Small intestine (tissue), 7 donors: ENCODE data around the gene TENT5C. TPM values are rescaled to one million over a fixed set of nuclear protein-coding genes. Genes with fewer than 3 reads are reported as not detected.
A peak's percentile ranks its signal among the peaks of the same experiment; 100 is the strongest.

Experiments used
- DNase-seq, 2 donors: peaks; one replicate each; pipeline versions ENCODE4 v3.0.0 to v3.0.0-alpha.2; 2013
- FAIRE-seq: peaks from 2 replicates; lab custom pipeline; 2012; peaks lifted over from hg19 to GRCh38; lab: Jason Lieb, UNC
- H3K27ac ChIP-seq, 3 donors: one replicate each; pipeline ENCODE4 v1.5.1; 2013; ENCODE audit warnings: low read length in 2 of 3, mild to moderate bottlenecking in 2 of 3, control low read depth in 1 of 3, inconsistent platforms in 1 of 3, low read depth in 1 of 3, moderate library complexity in 1 of 3
- H3K27me3 ChIP-seq, 3 donors: one replicate each; pipeline ENCODE4 v1.6.1; 2013; ENCODE audit warnings: low read length in 3 of 3, inconsistent platforms in 1 of 3; ENCODE audit not compliant: control insufficient read depth in 3 of 3, insufficient read depth in 3 of 3
- H3K36me3 ChIP-seq, 3 donors: one replicate each; pipeline ENCODE4 v1.6.1; 2013; ENCODE audit warnings: low read length in 3 of 3, inconsistent platforms in 1 of 3, low read depth in 1 of 3, mild to moderate bottlenecking in 1 of 3, moderate library complexity in 1 of 3; ENCODE audit not compliant: control insufficient read depth in 3 of 3, insufficient read depth in 2 of 3
- H3K4me1 ChIP-seq, 3 donors: one replicate each; pipeline ENCODE4 v1.6.1; 2013; ENCODE audit warnings: low read length in 2 of 3, inconsistent platforms in 1 of 3, low read depth in 1 of 3, mild to moderate bottlenecking in 1 of 3, moderate library complexity in 1 of 3; ENCODE audit not compliant: control insufficient read depth in 3 of 3, insufficient read depth in 2 of 3
- H3K4me3 ChIP-seq, 3 donors: one replicate each; pipeline ENCODE4 v1.5.1; 2013; ENCODE audit warnings: low read length in 3 of 3, control low read depth in 1 of 3, inconsistent platforms in 1 of 3, low read depth in 1 of 3, mild to moderate bottlenecking in 1 of 3, moderate library complexity in 1 of 3
- H3K9me3 ChIP-seq, 2 donors: one replicate each; pipeline ENCODE4 v1.6.1; 2013; ENCODE audit warnings: low read depth in 1 of 2, low read length in 1 of 2; ENCODE audit not compliant: control insufficient read depth in 2 of 2, insufficient read depth in 1 of 2
- WGBS, 3 donors: extraction: QIAGEN DNeasy Blood & Tissue Kit; methylation state at CpG; one replicate each; pipeline ENCODE4 v1.1.7; 2013; 5-methylcytosine and 5-hydroxymethylcytosine counted together
- polyA plus RNA-seq, 4 donors: library from polyadenylated mRNA; stranded (reverse) in 3 of 4; unstranded in 1 of 4; fragments of 200-250 nt in 3 of 4; fragments of 120-200 nt in 1 of 4; gene quantifications; one replicate each; pipeline versions ENCODE4 v1.2.1 to v1.2.3, GENCODE V29; 2013
- donor health status: healthy with polysubstance abuse.
- donor health status: control.
- donor health status: control.
- donor health status: Bipolar disorder and iron deficiency.
- donor health status: healthy.

TENT5C gene
- polyA plus RNA-seq, 4 donors: 2.2 to 13.5 (median 3.9) TPM

GRCh38 chr1:117600325-117600943 lies 5.4 kb upstream of the TENT5C start:
- no peaks in the 10 kb centered on the region for H3K36me3 ChIP-seq
- peaks cover 0 to 11% (median 2%) of the 10 kb centered on the region in 3 donors for H3K27me3 ChIP-seq
- H3K4me3 ChIP-seq: no peak overlapping the region
- no peaks in the 10 kb centered on the region for H3K4me1 ChIP-seq
- DNase-seq (no peak), FAIRE-seq (no peak)
- H3K9me3 ChIP-seq: no peaks in the 10 kb centered on the region
- no peak overlapping the region for H3K27ac ChIP-seq
- WGBS, 3 donors: 89 to 91% (median 89%) methylated on average over 7 of the region's 7 CpGs

- no peaks in the 10 kb centered on the region for H3K9me3 ChIP-seq
- no peaks in the 10 kb centered on the region for H3K4me1 ChIP-seq
- DNase-seq: no peak
- H3K27ac ChIP-seq: no peak overlapping the region
- no peak for FAIRE-seq
- no peak overlapping the region for H3K4me3 ChIP-seq
- WGBS, 3 donors: 88 to 95% (median 94%) methylated on average over 4 of the region's 4 CpGs
- H3K27me3 ChIP-seq: peaks cover 0 to 11% (median 2%) of the 10 kb centered on the region in 3 donors
- no peaks in the 10 kb centered on the region for H3K36me3 ChIP-seq
These were observed 4.9 kb upstream of the TENT5C start for GRCh38 chr1:117600966-117601365.

- 85 to 96% (median 91%) methylated on average over 4 of the region's 4 CpGs for WGBS, 3 donors
- Histone ChIP-seq H3K4me1 (peaks cover 0 to 2% (median 0%) of the 10 kb centered on the region in 3 donors), H3K4me3 (no peak overlapping the region), H3K27me3 (peaks cover 0 to 11% (median 2%) of the 10 kb centered on the region in 3 donors), H3K27ac (no peak overlapping the region), H3K9me3 (no peaks in the 10 kb centered on the region), H3K36me3 (no peaks in the 10 kb centered on the region)
- DNase-seq (no peak), FAIRE-seq (no peak)
These were observed 3.0 kb upstream of the TENT5C start for GRCh38 chr1:117602862-117603261.

GRCh38 chr1:117605164-117605773 lies 579 bp upstream of the TENT5C start:
- Histone ChIP-seq H3K9me3 (no peaks in the 10 kb centered on the region), H3K27ac (peak overlapping the region; percentile 24 to 83 (median 61)), H3K4me1 (peaks cover 0 to 4% (median 2%) of the 10 kb centered on the region in 3 donors), H3K36me3 (no peaks in the 10 kb centered on the region), H3K27me3 (peaks cover 0 to 11% (median 2%) of the 10 kb centered on the region in 3 donors), H3K4me3 (peak overlapping the region; percentile 31 to 61 (median 50))
- DNase-seq: peak in 1 of 2 donors; percentile 12
- no peak for FAIRE-seq
- WGBS, 3 donors: 0 to 1% (median 1%) methylated on average over 28 to 29 of the region's 29 CpGs

- H3K36me3 ChIP-seq: no peaks in the 10 kb centered on the region
- peaks cover 0 to 9% (median 0%) of the 10 kb centered on the region in 3 donors for H3K27me3 ChIP-seq
- H3K9me3 ChIP-seq: no peaks in the 10 kb centered on the region
- DNase-seq: peak; percentile 66 to 82
- peaks cover 0 to 5% (median 2%) of the 10 kb centered on the region in 3 donors for H3K4me1 ChIP-seq
- FAIRE-seq: no peak
- 1 to 6% (median 2%) methylated on average over 37 of the region's 37 CpGs for WGBS, 3 donors
- H3K27ac ChIP-seq: peak overlapping the region; percentile 78 to 85 (median 82)
- peak overlapping the region; percentile 72 to 94 (median 87) for H3K4me3 ChIP-seq
These were observed 992 bp downstream of the TENT5C start for GRCh38 chr1:117606649-117607430.

- H3K27ac ChIP-seq: peak overlapping the region in 2 of 3 donors; percentile 78 to 85
- peaks cover 0 to 6% (median 0%) of the 10 kb centered on the region in 3 donors for H3K27me3 ChIP-seq
- H3K4me1 ChIP-seq: peaks cover 0 to 11% (median 2%) of the 10 kb centered on the region in 3 donors
- WGBS, 3 donors: 2 to 24% (median 15%) methylated on average over 6 of the region's 6 CpGs
- no peaks in the 10 kb centered on the region for H3K9me3 ChIP-seq
- peak overlapping the region; percentile 52 to 87 (median 72) for H3K4me3 ChIP-seq
- no peaks in the 10 kb centered on the region for H3K36me3 ChIP-seq
- FAIRE-seq (no peak), DNase-seq (peak; percentile 56 to 67)
These were observed 1.6 kb downstream of the TENT5C start for GRCh38 chr1:117607471-117607870.

GRCh38 chr1:117608115-117608615 lies 2.3 kb downstream of the TENT5C start:
- Histone ChIP-seq H3K4me3 (no peak overlapping the region), H3K27me3 (peaks cover 0 to 6% (median 0%) of the 10 kb centered on the region in 3 donors), H3K4me1 (peaks cover under 1 to 16% (median 2%) of the 10 kb centered on the region in 3 donors), H3K36me3 (no peaks in the 10 kb centered on the region), H3K9me3 (no peaks in the 10 kb centered on the region), H3K27ac (peak overlapping the region in 1 of 3 donors; percentile 38)
- no peak for FAIRE-seq
- 75 to 84% (median 79%) methylated on average over 7 of the region's 7 CpGs for WGBS, 3 donors
- DNase-seq: peak in 1 of 2 donors; percentile 32

GRCh38 chr1:117608758-117609157 lies 2.9 kb downstream of the TENT5C start:
- no peaks in the 10 kb centered on the region for H3K9me3 ChIP-seq
- H3K4me3 ChIP-seq: no peak overlapping the region
- peaks cover 6 to 22% (median 6%) of the 10 kb centered on the region in 3 donors for H3K4me1 ChIP-seq
- no peaks in the 10 kb centered on the region for H3K36me3 ChIP-seq
- no peak overlapping the region for H3K27ac ChIP-seq
- DNase-seq (no peak), FAIRE-seq (no peak)
- WGBS, 3 donors: 53 to 80% (median 59%) methylated on average over 1 of the region's 1 CpG
- H3K27me3 ChIP-seq: peaks cover 0 to 6% (median 0%) of the 10 kb centered on the region in 3 donors
